ENCODE data around the gene GDPD4.

DNA sequence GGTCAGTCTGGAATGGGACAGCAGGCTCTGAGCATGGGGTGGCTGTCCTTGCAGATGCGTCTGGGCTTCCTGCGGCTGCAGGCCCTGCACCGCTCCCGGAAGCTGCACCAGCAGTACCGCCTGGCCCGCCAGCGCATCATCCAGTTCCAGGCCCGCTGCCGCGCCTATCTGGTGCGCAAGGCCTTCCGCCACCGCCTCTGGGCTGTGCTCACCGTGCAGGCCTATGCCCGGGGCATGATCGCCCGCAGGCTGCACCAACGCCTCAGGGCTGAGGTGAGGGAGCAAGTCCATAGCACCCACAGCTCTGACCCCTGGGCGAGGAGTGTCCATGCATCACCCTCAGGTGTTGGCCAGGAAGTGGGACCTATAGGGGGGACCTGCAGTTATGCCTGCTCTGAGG is 121.8 kb downstream of the GDPD4 start:
- TF ChIP-seq, protein P1, sequence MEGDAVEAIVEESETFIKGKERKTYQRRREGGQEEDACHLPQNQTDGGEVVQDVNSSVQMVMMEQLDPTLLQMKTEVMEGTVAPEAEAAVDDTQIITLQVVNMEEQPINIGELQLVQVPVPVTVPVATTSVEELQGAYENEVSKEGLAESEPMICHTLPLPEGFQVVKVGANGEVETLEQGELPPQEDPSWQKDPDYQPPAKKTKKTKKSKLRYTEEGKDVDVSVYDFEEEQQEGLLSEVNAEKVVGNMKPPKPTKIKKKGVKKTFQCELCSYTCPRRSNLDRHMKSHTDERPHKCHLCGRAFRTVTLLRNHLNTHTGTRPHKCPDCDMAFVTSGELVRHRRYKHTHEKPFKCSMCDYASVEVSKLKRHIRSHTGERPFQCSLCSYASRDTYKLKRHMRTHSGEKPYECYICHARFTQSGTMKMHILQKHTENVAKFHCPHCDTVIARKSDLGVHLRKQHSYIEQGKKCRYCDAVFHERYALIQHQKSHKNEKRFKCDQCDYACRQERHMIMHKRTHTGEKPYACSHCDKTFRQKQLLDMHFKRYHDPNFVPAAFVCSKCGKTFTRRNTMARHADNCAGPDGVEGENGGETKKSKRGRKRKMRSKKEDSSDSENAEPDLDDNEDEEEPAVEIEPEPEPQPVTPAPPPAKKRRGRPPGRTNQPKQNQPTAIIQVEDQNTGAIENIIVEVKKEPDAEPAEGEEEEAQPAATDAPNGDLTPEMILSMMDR (conservative IDR thresholded peaks at IDR 0.05; ENCODE audit: low read length) = no peak
- TF ChIP-seq EZH2phosphoT487 (IDR thresholded peaks at IDR 0.05; ENCODE audit: borderline replicate concordance) = no peak
